DOHH2 (cell line): ENCODE measurements around the gene SEMA4D.

Experiments
- H3F3A ChIP-seq: fragments of 200-600 bp; sonication (generic), shearing (Covaris generic); 2 replicates; pipeline ENCODE4 v1.6.0; 2016; ENCODE audit warnings: antibody characterized with exemption, mild to moderate bottlenecking; ENCODE audit not compliant: control insufficient read depth, insufficient read depth
- H3K27ac ChIP-seq: fragments of 200-600 bp; sonication (generic); 2 replicates; pipeline ENCODE4 v1.5.1; 2014; ENCODE audit warnings: low read depth, mild to moderate bottlenecking, low read length, moderate library complexity
- H3K27me3 ChIP-seq: fragments of 200-600 bp; sonication (generic); 2 replicates; pipeline ENCODE4 v1.6.1; 2014; ENCODE audit warnings: mild to moderate bottlenecking, low read length, mixed read lengths; ENCODE audit not compliant: control insufficient read depth
- H3K36me3 ChIP-seq: fragments of 200-600 bp; sonication (generic); 2 replicates; pipeline ENCODE4 v1.6.1; 2014; ENCODE audit warnings: mild to moderate bottlenecking, low read length, moderate library complexity, mixed read lengths; ENCODE audit not compliant: control insufficient read depth
- H3K4me1 ChIP-seq: fragments of 200-600 bp; sonication (generic); 2 replicates; pipeline ENCODE4 v1.6.1; 2014; ENCODE audit warnings: mild to moderate bottlenecking, low read length, mixed read lengths; ENCODE audit not compliant: control insufficient read depth
- H3K4me2 ChIP-seq: fragments of 200-600 bp; sonication (generic); 2 replicates; pipeline ENCODE4 v1.6.0; 2014; ENCODE audit warnings: mild to moderate bottlenecking, low read length, moderate library complexity
- H3K4me3 ChIP-seq: fragments of 200-600 bp; sonication (generic); 2 replicates; pipeline ENCODE4 v1.5.1; 2014; ENCODE audit warnings: mild to moderate bottlenecking, low read length, mixed read lengths
- H3K79me2 ChIP-seq: fragments of 200-600 bp; sonication (generic); 2 replicates; pipeline ENCODE4 v1.6.1; 2014; ENCODE audit warnings: mild to moderate bottlenecking, low read length, mixed read lengths; ENCODE audit not compliant: control insufficient read depth
- H3K9me2 ChIP-seq: fragments of 200-600 bp; sonication (generic); replicated peaks from 2 replicates; pipeline ENCODE4 v1.6.1; 2014; ENCODE audit warnings: mild to moderate bottlenecking, low read length, mixed read lengths; ENCODE audit not compliant: control insufficient read depth
- H3K9me3 ChIP-seq: fragments of 200-600 bp; sonication (generic); 2 replicates; pipeline ENCODE4 v1.6.1; 2014; ENCODE audit warnings: antibody characterized with exemption, low read length, mixed read lengths; ENCODE audit not compliant: control insufficient read depth, insufficient read depth
- H4K20me1 ChIP-seq: fragments of 200-600 bp; sonication (generic); 2 replicates; pipeline ENCODE4 v1.6.0; 2014; ENCODE audit warnings: low read depth, mild to moderate bottlenecking, antibody characterized with exemption, low read length, moderate library complexity; ENCODE audit not compliant: control insufficient read depth, insufficient read depth
- CTCF ChIP-seq: fragments of 200-600 bp; sonication (generic); IDR thresholded peaks from one replicate; pipeline ENCODE4 v1.5.1; 2014; ENCODE audit warnings: antibody characterized with exemption, mild to moderate bottlenecking, low read depth, low read length; ENCODE audit not compliant: poor library complexity, severe bottlenecking
- EZH2phosphoT487 ChIP-seq: fragments of 200-600 bp; sonication (generic); IDR thresholded peaks from 2 replicates; pipeline ENCODE4 v1.6.1; 2017; ENCODE audit warnings: borderline replicate concordance, mild to moderate bottlenecking, antibody characterized with exemption, low read length, moderate library complexity, mixed read lengths

SEMA4D gene

GRCh38 chr9:89411759-89412158 lies 86.2 kb downstream of the SEMA4D start:
- no peak for TF ChIP-seq EZH2phosphoT487
- TF ChIP-seq CTCF: no peak
- Histone ChIP-seq H3K9me2 (no peaks in the 10 kb centered on the region), H3K4me2 (no peak overlapping the region), H3K79me2 (no peaks in the 10 kb centered on the region), H3K27me3 (no peaks in the 10 kb centered on the region), H3K27ac (no peak overlapping the region), H4K20me1 (no peaks in the 10 kb centered on the region), H3F3A (no peaks in the 10 kb centered on the region), H3K4me1 (no peaks in the 10 kb centered on the region), H3K4me3 (no peak overlapping the region), H3K36me3 (no peaks in the 10 kb centered on the region), H3K9me3 (no peaks in the 10 kb centered on the region)

- Histone ChIP-seq H4K20me1 (no peaks in the 10 kb centered on the region), H3K27me3 (no peaks in the 10 kb centered on the region), H3K9me3 (no peaks in the 10 kb centered on the region), H3K9me2 (no peaks in the 10 kb centered on the region), H3K36me3 (no peaks in the 10 kb centered on the region), H3K27ac (no peak overlapping the region), H3K4me2 (no peak overlapping the region), H3F3A (no peaks in the 10 kb centered on the region), H3K79me2 (no peaks in the 10 kb centered on the region), H3K4me1 (peaks cover 7% of the 10 kb centered on the region), H3K4me3 (no peak overlapping the region)
- TF ChIP-seq CTCF (no peak), EZH2phosphoT487 (no peak)
Observed at GRCh38 chr9:89410641-89411350, 87.1 kb downstream of the SEMA4D start.

- H3K27me3 ChIP-seq: no peaks in the 10 kb centered on the region
- H3K4me1 ChIP-seq: peaks cover 10% of the 10 kb centered on the region
- no peaks in the 10 kb centered on the region for H3K9me3 ChIP-seq
- H3K4me3 ChIP-seq: no peak overlapping the region
- TF ChIP-seq EZH2phosphoT487 (no peak), CTCF (no peak)
- H3F3A ChIP-seq: no peaks in the 10 kb centered on the region
- H3K9me2 ChIP-seq: no peaks in the 10 kb centered on the region
- no peak overlapping the region for H3K27ac ChIP-seq
- no peak overlapping the region for H3K4me2 ChIP-seq
- no peaks in the 10 kb centered on the region for H3K36me3 ChIP-seq
- no peaks in the 10 kb centered on the region for H3K79me2 ChIP-seq
- no peaks in the 10 kb centered on the region for H4K20me1 ChIP-seq
Observed at GRCh38 chr9:89410022-89410421, 87.9 kb downstream of the SEMA4D start.
